Measurements from ENCODE around the gene HYLS1. TPM values are rescaled to one million over a fixed set of nuclear protein-coding genes. Genes with fewer than 3 reads are reported as not detected.

HYLS1 gene
- total and polyA plus RNA-seq, 2 experiments from 2014 or later = 14.6 to 25.7 TPM

DNA sequence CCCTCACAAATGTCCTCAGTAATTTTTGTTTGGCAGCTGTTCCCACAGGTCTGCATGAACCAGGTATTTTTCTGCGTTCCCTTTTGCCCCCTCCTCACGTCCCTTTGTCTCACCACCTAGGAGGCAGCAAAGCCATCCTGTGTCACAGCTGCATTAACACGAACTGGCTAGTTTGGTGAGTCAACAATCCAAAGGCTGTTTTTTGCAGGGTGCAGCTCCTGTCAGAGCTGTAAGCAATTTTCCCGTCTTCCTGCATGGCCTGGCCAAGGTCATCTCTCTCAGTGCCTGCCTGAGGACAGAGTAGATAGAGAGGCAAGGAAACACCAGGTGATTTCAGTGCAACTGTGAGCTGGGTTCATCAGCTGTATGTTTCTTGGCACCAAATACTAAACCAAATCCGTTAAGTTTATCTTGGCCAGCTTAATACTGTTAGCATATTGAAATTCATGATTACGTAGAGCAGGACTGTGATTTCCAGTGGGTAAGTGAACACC lies 37.8 kb downstream of the HYLS1 start:
- H3K9me2 ChIP-seq (ENCODE audit: insufficient read depth) = no peaks in the 10 kb centered on the region
- no peaks in the 10 kb centered on the region for H3K9me3 Mint-ChIP-seq
- H3K27ac Mint-ChIP-seq = peak overlapping the region; percentile 8; the same call in 1 of the 2 replicates
- no peak overlapping the region for H3K4me2 ChIP-seq
- no peak overlapping the region for H3K4me3 ChIP-seq
- H2AFZ ChIP-seq = no peak overlapping the region
- no peaks in the 10 kb centered on the region for H3F3A ChIP-seq (replicated peaks; ENCODE audit: low read depth)
- no peaks in the 10 kb centered on the region for H3K79me2 ChIP-seq (replicated peaks; ENCODE audit: insufficient read depth)
- H4K20me1 ChIP-seq (replicated peaks; ENCODE audit: insufficient read depth) = no peaks in the 10 kb centered on the region
- no peaks in the 10 kb centered on the region for H3K36me3 ChIP-seq (ENCODE audit: insufficient read depth)
- ATAC-seq (no peak; the same call in 2 of the 3 replicates), DNase-seq (ENCODE audit: low spot score) (no peak)
- no peaks in the 10 kb centered on the region for H3K36me3 Mint-ChIP-seq (ENCODE audit: low read depth)
- H3K4me1 Mint-ChIP-seq = peaks cover 15% of the 10 kb centered on the region
- no peak overlapping the region for H3K27ac ChIP-seq (ENCODE audit: low read depth)
- H3K4me3 Mint-ChIP-seq = no peak overlapping the region
- H3K4me1 ChIP-seq (ENCODE audit: insufficient read depth) = no peaks in the 10 kb centered on the region
- H3K27me3 ChIP-seq (ENCODE audit: insufficient read depth) = no peaks in the 10 kb centered on the region
- TF ChIP-seq POLR2AphosphoS5 (IDR thresholded peaks at IDR 0.05; ENCODE audit: low read depth) (no peak), EZH2phosphoT487 (IDR thresholded peaks at IDR 0.05; ENCODE audit: unreplicated experiment) (no peak), EZH2 (IDR thresholded peaks at IDR 0.05; ENCODE audit: low read depth, unreplicated experiment) (no peak)
- TF ChIP-seq, protein P1, sequence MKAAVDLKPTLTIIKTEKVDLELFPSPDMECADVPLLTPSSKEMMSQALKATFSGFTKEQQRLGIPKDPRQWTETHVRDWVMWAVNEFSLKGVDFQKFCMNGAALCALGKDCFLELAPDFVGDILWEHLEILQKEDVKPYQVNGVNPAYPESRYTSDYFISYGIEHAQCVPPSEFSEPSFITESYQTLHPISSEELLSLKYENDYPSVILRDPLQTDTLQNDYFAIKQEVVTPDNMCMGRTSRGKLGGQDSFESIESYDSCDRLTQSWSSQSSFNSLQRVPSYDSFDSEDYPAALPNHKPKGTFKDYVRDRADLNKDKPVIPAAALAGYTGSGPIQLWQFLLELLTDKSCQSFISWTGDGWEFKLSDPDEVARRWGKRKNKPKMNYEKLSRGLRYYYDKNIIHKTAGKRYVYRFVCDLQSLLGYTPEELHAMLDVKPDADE (IDR thresholded peaks at IDR 0.05) = no peak
- TF ChIP-seq, protein P2, sequence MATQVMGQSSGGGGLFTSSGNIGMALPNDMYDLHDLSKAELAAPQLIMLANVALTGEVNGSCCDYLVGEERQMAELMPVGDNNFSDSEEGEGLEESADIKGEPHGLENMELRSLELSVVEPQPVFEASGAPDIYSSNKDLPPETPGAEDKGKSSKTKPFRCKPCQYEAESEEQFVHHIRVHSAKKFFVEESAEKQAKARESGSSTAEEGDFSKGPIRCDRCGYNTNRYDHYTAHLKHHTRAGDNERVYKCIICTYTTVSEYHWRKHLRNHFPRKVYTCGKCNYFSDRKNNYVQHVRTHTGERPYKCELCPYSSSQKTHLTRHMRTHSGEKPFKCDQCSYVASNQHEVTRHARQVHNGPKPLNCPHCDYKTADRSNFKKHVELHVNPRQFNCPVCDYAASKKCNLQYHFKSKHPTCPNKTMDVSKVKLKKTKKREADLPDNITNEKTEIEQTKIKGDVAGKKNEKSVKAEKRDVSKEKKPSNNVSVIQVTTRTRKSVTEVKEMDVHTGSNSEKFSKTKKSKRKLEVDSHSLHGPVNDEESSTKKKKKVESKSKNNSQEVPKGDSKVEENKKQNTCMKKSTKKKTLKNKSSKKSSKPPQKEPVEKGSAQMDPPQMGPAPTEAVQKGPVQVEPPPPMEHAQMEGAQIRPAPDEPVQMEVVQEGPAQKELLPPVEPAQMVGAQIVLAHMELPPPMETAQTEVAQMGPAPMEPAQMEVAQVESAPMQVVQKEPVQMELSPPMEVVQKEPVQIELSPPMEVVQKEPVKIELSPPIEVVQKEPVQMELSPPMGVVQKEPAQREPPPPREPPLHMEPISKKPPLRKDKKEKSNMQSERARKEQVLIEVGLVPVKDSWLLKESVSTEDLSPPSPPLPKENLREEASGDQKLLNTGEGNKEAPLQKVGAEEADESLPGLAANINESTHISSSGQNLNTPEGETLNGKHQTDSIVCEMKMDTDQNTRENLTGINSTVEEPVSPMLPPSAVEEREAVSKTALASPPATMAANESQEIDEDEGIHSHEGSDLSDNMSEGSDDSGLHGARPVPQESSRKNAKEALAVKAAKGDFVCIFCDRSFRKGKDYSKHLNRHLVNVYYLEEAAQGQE (IDR thresholded peaks at IDR 0.05; ENCODE audit: unreplicated experiment) = no peak
- TF ChIP-seq, protein P3, sequence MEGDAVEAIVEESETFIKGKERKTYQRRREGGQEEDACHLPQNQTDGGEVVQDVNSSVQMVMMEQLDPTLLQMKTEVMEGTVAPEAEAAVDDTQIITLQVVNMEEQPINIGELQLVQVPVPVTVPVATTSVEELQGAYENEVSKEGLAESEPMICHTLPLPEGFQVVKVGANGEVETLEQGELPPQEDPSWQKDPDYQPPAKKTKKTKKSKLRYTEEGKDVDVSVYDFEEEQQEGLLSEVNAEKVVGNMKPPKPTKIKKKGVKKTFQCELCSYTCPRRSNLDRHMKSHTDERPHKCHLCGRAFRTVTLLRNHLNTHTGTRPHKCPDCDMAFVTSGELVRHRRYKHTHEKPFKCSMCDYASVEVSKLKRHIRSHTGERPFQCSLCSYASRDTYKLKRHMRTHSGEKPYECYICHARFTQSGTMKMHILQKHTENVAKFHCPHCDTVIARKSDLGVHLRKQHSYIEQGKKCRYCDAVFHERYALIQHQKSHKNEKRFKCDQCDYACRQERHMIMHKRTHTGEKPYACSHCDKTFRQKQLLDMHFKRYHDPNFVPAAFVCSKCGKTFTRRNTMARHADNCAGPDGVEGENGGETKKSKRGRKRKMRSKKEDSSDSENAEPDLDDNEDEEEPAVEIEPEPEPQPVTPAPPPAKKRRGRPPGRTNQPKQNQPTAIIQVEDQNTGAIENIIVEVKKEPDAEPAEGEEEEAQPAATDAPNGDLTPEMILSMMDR (conservative IDR thresholded peaks at IDR 0.05; ENCODE audit: low read depth in 2 of 2) = 0 out of 4 replicates have a peak, but pooled peaks of 1 of the 2 experiments have one; percentile 10
- peaks cover 5% of the 10 kb centered on the region for H3K27me3 Mint-ChIP-seq (ENCODE audit: insufficient read depth, low read depth, poor library complexity)

DNA sequence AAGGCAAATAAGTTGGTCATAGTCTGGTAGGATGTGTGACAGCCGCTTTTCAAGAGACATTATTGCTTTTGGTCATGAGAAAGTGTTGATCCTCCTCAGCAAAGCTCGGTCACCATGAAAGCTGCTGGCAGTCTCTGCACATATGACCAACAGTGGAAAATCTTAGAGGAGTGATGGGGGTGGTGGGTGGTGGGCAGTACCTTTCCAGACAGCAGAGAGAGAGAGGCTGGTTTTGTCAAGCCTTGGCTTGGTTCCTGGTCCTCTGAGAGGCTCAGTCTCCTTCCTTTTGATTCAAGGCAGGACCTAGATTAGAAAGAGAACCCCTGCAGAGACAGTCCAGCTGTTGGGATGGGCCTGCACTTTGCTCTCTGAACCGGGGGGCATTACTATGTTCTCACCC lies 38.3 kb downstream of the HYLS1 start:
- Histone ChIP-seq H3K4me3 (no peak overlapping the region), H3K9me2 (ENCODE audit: insufficient read depth) (no peaks in the 10 kb centered on the region), H3K27me3 (ENCODE audit: insufficient read depth) (no peaks in the 10 kb centered on the region), H3K79me2 (replicated peaks; ENCODE audit: insufficient read depth) (no peaks in the 10 kb centered on the region), H3K27ac (ENCODE audit: low read depth) (no peak overlapping the region), H3K4me2 (no peak overlapping the region), H2AFZ (no peak overlapping the region), H3K36me3 (ENCODE audit: insufficient read depth) (no peaks in the 10 kb centered on the region), H3F3A (replicated peaks; ENCODE audit: low read depth) (no peaks in the 10 kb centered on the region), H4K20me1 (replicated peaks; ENCODE audit: insufficient read depth) (no peaks in the 10 kb centered on the region), H3K4me1 (ENCODE audit: insufficient read depth) (no peaks in the 10 kb centered on the region)
- ATAC-seq (no peak), DNase-seq (ENCODE audit: low spot score) (no peak)
- peaks cover 5% of the 10 kb centered on the region for H3K27me3 Mint-ChIP-seq (ENCODE audit: insufficient read depth, low read depth, poor library complexity)
- H3K36me3 Mint-ChIP-seq (ENCODE audit: low read depth) = no peaks in the 10 kb centered on the region
- H3K9me3 Mint-ChIP-seq = no peaks in the 10 kb centered on the region
- peaks cover 18% of the 10 kb centered on the region for H3K4me1 Mint-ChIP-seq
- H3K27ac Mint-ChIP-seq = no peak overlapping the region
- H3K4me3 Mint-ChIP-seq = no peak overlapping the region
- TF ChIP-seq, protein P3 (conservative IDR thresholded peaks at IDR 0.05; ENCODE audit: low read depth in 2 of 2) = no peak
- TF ChIP-seq CREB1 (CRISPR knock-in tag; IDR thresholded peaks at IDR 0.05; ENCODE audit: low read depth) = no peak
- TF ChIP-seq, protein P1 (IDR thresholded peaks at IDR 0.05) = no peak

Data from GM23338 (cell line).